WTC11 (cell line): ENCODE results near the gene SLC31A1. TPM values are rescaled to one million over a fixed set of nuclear protein-coding genes. Genes with fewer than 3 reads are reported as not detected.

Source experiments
- ATAC-seq: fragments of 200-7000 bp; cut with Tn5 transposase; 2 replicates; pipeline ENCODE4 v1.10.0; 2021; ENCODE audit warnings: mild to moderate bottlenecking, moderate library complexity
- CTCF ChIA-PET: fragments of 300-600 bp; sonication (Branson Sonifier 250); formaldehyde crosslinking; loops from one replicate; lab custom pipeline; 2021; ENCODE audit warnings: antibody characterized with exemption; lab: Charles Lee
- POLR2A ChIA-PET: fragments of 350-600 bp; sonication (Branson Sonifier 250); formaldehyde crosslinking; loops from one replicate; lab custom pipeline; 2021; ENCODE audit warnings: antibody characterized with exemption; lab: Charles Lee
- DNase-seq: peaks from one replicate; pipeline ENCODE4 v3.0.0; 2021; ENCODE audit warnings: low spot score
- H3K27ac Mint-ChIP-seq: 2 replicates; pipeline ENCODE4 v1.8.0; 2021; ENCODE audit warnings: mixed read lengths
- H3K27me3 Mint-ChIP-seq: 2 replicates; pipeline ENCODE4 v1.8.0; 2021; ENCODE audit warnings: low read depth, mild to moderate bottlenecking, moderate library complexity, mixed read lengths
- H3K36me3 Mint-ChIP-seq: 2 replicates; pipeline ENCODE4 v1.8.0; 2021; ENCODE audit warnings: mixed read lengths
- H3K4me1 Mint-ChIP-seq: 2 replicates; pipeline ENCODE4 v1.8.0; 2022; ENCODE audit warnings: mixed read lengths
- H3K4me3 Mint-ChIP-seq: 2 replicates; pipeline ENCODE4 v1.8.0; 2021; ENCODE audit warnings: mild to moderate bottlenecking, moderate library complexity, mixed read lengths
- H3K9me3 Mint-ChIP-seq: 2 replicates; pipeline ENCODE4 v1.8.0; 2021; ENCODE audit warnings: mixed read lengths
- ATF6 ChIP-seq: sonication (generic); formaldehyde crosslinking; IDR thresholded peaks from 2 replicates; pipeline ENCODE4 v1.8.1; 2023; ENCODE audit warnings: mild to moderate bottlenecking, missing genetic modification reagents
- CBFB ChIP-seq: sonication (generic); formaldehyde crosslinking; IDR thresholded peaks from 2 replicates; pipeline ENCODE4 v1.8.1; 2022; ENCODE audit warnings: mild to moderate bottlenecking, low read depth, missing genetic modification reagents
- HMGA2 ChIP-seq: fragments of 250-450 bp; sonication (Bioruptor Pico); IDR thresholded peaks from 2 replicates; pipeline ENCODE4 v1.4.0; 2021; ENCODE audit warnings: mild to moderate bottlenecking, moderate library complexity
- HMGXB4 ChIP-seq: sonication (generic); formaldehyde crosslinking; IDR thresholded peaks from 2 replicates; pipeline ENCODE4 v1.8.1; 2023; ENCODE audit warnings: mild to moderate bottlenecking, moderate library complexity, missing genetic modification reagents
- KAT7 ChIP-seq: sonication (generic); formaldehyde crosslinking; IDR thresholded peaks from 2 replicates; pipeline ENCODE4 v1.8.1; 2023; ENCODE audit warnings: missing genetic modification reagents, mild to moderate bottlenecking, borderline replicate concordance
- SMAD4 ChIP-seq: sonication (generic); formaldehyde crosslinking; IDR thresholded peaks from 2 replicates; pipeline ENCODE4 v1.8.0; 2022; ENCODE audit warnings: mild to moderate bottlenecking, missing genetic modification reagents
- ZNF138 ChIP-seq: sonication (generic); formaldehyde crosslinking; conservative IDR thresholded peaks from 2 replicates; pipeline ENCODE4 v1.8.1; 2022; ENCODE audit warnings: mild to moderate bottlenecking, moderate library complexity, missing genetic modification reagents
- ZNF317 ChIP-seq: sonication (generic); formaldehyde crosslinking; IDR thresholded peaks from 2 replicates; pipeline ENCODE4 v1.8.1; 2023; ENCODE audit warnings: low read depth, mild to moderate bottlenecking, moderate library complexity, missing genetic modification reagents, borderline replicate concordance
- ZNF671 ChIP-seq: fragments of 250-450 bp; sonication (Bioruptor Pico); IDR thresholded peaks from 2 replicates; pipeline ENCODE4 v1.8.0; 2021; ENCODE audit warnings: mild to moderate bottlenecking
- total RNA-seq: library from RNA; stranded (reverse); gene quantifications from 3 replicates; pipeline ENCODE4 v1.2.3, GENCODE V29; 2021
- TF ChIP-seq, protein P1 (sequence below): sonication (generic); formaldehyde crosslinking; IDR thresholded peaks from 2 replicates; pipeline ENCODE4 v1.8.1; 2023; ENCODE audit warnings: mild to moderate bottlenecking, missing genetic modification reagents, moderate library complexity
- TF ChIP-seq, protein P2 (sequence below): sonication (generic); formaldehyde crosslinking; IDR thresholded peaks from 2 replicates; pipeline ENCODE4 v1.8.0; 2022; ENCODE audit warnings: mild to moderate bottlenecking, missing genetic modification reagents
- TF ChIP-seq, protein P3 (sequence below): sonication (generic); formaldehyde crosslinking; IDR thresholded peaks from 2 replicates; pipeline ENCODE4 v1.8.0; 2022; ENCODE audit warnings: mild to moderate bottlenecking, missing genetic modification reagents
- TF ChIP-seq, protein P4 (sequence below): sonication (generic); formaldehyde crosslinking; IDR thresholded peaks from 2 replicates; pipeline ENCODE4 v1.8.0; 2022; ENCODE audit warnings: mild to moderate bottlenecking, missing genetic modification reagents

Gene SLC31A1
- total RNA-seq, 1 experiment from 2014 or later: 43.9 TPM

- ATAC-seq (no peak), DNase-seq (no peak)
- CTCF ChIA-PET: no interaction called here
- no peaks in the 10 kb centered on the region for H3K9me3 Mint-ChIP-seq
- H3K4me3 Mint-ChIP-seq: no peak overlapping the region
- POLR2A ChIA-PET: no interaction called here
- TF ChIP-seq ZNF138: no peak
- TF ChIP-seq, protein P1, sequence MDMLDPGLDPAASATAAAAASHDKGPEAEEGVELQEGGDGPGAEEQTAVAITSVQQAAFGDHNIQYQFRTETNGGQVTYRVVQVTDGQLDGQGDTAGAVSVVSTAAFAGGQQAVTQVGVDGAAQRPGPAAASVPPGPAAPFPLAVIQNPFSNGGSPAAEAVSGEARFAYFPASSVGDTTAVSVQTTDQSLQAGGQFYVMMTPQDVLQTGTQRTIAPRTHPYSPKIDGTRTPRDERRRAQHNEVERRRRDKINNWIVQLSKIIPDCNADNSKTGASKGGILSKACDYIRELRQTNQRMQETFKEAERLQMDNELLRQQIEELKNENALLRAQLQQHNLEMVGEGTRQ: no peak
- TF ChIP-seq ZNF317 (CRISPR knock-in tag): no peak
- TF ChIP-seq KAT7 (CRISPR knock-in tag): no peak
- TF ChIP-seq SMAD4: no peak
- TF ChIP-seq, protein P2, sequence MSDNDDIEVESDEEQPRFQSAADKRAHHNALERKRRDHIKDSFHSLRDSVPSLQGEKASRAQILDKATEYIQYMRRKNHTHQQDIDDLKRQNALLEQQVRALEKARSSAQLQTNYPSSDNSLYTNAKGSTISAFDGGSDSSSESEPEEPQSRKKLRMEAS (CRISPR knock-in tag): no peak
- TF ChIP-seq, protein P3, sequence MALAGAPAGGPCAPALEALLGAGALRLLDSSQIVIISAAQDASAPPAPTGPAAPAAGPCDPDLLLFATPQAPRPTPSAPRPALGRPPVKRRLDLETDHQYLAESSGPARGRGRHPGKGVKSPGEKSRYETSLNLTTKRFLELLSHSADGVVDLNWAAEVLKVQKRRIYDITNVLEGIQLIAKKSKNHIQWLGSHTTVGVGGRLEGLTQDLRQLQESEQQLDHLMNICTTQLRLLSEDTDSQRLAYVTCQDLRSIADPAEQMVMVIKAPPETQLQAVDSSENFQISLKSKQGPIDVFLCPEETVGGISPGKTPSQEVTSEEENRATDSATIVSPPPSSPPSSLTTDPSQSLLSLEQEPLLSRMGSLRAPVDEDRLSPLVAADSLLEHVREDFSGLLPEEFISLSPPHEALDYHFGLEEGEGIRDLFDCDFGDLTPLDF (CRISPR knock-in tag): no peak
- no peak for TF ChIP-seq ATF6 (CRISPR knock-in tag)
- H3K27ac Mint-ChIP-seq: no peak overlapping the region
- H3K4me1 Mint-ChIP-seq: no peaks in the 10 kb centered on the region
- peaks cover 52% of the 10 kb centered on the region for H3K36me3 Mint-ChIP-seq
- no peaks in the 10 kb centered on the region for H3K27me3 Mint-ChIP-seq
Measured at GRCh38 chr9:113185271-113185670, 36.1 kb upstream of the SLC31A1 start.

DNA sequence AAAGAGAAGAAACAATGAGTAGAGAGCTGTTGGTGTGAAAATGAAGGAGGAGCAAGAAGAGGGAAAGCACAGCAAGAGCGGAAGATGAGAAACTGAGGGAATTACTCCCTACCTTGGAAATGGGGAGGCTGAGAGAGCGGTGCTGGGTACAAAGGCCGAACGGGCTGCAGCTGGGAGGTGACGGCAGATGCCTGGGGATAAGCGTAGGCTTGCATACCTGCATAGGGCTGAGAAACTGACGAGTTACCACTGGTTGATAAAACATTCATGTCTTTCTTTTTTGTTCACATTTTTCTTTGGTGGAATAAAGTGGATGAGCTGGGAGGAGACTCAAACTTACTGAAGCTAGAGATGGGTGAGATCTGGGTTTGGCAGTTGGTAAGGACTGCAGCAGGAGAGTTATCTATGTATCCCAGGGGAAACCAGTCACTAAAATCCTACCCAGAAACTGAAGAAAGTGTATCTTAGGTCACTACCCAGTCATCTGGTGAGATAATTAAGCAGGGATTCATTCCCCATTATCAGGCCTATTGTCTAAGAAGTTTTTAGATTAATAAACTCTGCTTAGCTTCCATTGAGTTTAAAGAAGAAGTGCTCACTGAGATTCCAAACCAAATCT, 35.1 kb upstream of the SLC31A1 start:
- POLR2A ChIA-PET: no interaction called here
- no peak for ATAC-seq
- TF ChIP-seq, protein P4, sequence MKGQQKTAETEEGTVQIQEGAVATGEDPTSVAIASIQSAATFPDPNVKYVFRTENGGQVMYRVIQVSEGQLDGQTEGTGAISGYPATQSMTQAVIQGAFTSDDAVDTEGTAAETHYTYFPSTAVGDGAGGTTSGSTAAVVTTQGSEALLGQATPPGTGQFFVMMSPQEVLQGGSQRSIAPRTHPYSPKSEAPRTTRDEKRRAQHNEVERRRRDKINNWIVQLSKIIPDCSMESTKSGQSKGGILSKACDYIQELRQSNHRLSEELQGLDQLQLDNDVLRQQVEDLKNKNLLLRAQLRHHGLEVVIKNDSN (CRISPR knock-in tag): no peak
- Mint-ChIP-seq H3K36me3 (peaks cover 52% of the 10 kb centered on the region), H3K9me3 (no peaks in the 10 kb centered on the region), H3K4me1 (no peaks in the 10 kb centered on the region), H3K27me3 (no peaks in the 10 kb centered on the region), H3K4me3 (no peak overlapping the region), H3K27ac (no peak overlapping the region)
- no peak for DNase-seq
- CTCF ChIA-PET: interaction anchor here (1.0 kb wide), 1 partner anchor 36 kb away, joined by 5 read pairs; the partner anchor contains the start of gene SLC31A2

DNA sequence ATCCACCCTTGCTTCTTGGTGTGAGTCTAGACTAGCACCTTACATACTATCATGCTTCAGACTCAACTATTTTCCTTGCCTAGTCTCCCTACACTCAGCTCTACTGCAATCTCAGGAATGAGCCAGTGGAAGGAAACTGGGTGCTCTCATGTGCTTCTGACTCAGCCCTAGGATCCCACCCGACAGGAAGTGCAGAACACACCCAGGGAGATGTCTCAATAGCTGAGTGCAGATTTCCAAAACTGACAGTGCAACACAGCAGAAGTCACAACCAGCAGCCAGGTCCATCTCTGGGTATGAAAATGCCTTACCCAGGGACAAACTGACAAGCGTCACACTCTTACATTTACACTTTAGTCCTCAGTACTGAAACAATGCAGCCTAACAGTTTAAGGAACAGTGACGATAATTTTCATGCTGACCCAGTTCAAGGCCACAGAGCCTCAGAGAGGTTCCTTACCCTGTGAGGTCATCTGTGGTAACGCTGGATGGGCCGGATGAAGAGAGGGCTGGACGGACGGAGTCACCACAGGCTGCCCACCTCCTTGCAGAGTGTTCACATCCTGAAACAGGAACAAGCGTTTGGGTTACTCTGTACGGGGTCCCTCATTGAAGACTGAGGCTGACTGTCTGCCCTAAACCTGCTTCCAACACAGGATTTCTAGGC, 33.3 kb upstream of the SLC31A1 start:
- Mint-ChIP-seq H3K9me3 (no peaks in the 10 kb centered on the region), H3K4me1 (no peaks in the 10 kb centered on the region), H3K36me3 (peaks cover 36% of the 10 kb centered on the region), H3K27me3 (no peaks in the 10 kb centered on the region), H3K27ac (no peak overlapping the region), H3K4me3 (no peak overlapping the region)
- POLR2A ChIA-PET: no interaction called here
- DNase-seq (no peak), ATAC-seq (no peak)
- TF ChIP-seq HMGXB4 (CRISPR knock-in tag) (no peak), HMGA2 (CRISPR knock-in tag) (no peak), ZNF671 (CRISPR knock-in tag) (no peak), CBFB (no peak)
- CTCF ChIA-PET: no interaction called here
